Measurements from ENCODE around the gene MAGED4.
"Not testable (repeated sequence)": the region's sequence is repeated elsewhere in the genome, so short reads cannot be mapped to it uniquely, and the experiment has no call there.

The MAGED4 gene, protein sequence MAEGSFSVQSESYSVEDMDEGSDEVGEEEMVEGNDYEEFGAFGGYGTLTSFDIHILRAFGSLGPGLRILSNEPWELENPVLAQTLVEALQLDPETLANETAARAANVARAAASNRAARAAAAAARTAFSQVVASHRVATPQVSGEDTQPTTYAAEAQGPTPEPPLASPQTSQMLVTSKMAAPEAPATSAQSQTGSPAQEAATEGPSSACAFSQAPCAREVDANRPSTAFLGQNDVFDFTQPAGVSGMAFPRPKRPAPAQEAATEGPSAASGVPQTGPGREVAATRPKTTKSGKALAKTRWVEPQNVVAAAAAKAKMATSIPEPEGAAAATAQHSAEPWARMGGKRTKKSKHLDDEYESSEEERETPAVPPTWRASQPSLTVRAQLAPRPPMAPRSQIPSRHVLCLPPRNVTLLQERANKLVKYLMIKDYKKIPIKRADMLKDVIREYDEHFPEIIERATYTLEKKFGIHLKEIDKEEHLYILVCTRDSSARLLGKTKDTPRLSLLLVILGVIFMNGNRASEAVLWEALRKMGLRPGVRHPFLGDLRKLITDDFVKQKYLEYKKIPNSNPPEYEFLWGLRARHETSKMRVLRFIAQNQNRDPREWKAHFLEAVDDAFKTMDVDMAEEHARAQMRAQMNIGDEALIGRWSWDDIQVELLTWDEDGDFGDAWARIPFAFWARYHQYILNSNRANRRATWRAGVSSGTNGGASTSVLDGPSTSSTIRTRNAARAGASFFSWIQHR

DNA sequence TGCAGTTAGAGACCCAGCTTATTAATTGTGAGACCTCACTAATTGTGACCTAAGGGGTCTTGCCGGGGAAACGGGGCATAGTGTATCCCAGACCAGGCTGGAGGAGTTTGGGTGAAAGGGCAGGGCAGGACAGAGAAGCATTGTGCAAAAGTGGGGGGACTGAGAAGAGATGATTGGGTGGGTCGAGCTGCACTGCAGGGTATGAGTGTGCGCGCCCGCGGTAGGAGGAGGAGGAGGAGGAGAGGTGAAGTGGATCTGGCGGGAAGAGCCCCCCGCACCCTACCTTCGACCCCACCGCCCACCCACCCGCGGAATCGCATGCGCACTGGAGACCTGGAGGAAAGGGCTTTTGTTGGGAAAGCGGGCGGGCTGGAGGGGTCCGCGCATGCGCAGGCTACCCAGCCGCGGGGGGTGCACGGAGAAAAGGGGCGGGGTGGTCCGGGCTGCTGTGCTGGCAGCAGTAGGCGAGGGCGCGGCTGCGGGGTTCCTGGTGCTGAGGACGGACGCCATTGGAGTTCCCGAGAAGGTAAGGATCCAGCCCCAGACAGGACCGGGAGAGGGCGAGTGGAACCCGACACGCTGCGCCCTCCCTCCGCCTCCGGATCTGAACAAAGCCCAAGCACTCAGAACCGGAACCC, at the start of gene MAGED4:
Gene MAGED4 (plus strand): TSS at position 449 of the 638 bp plus-strand sequence. CDS start 1,035 bp downstream, outside the sequence.
- DNase-seq = not testable (repeated sequence)

DNA sequence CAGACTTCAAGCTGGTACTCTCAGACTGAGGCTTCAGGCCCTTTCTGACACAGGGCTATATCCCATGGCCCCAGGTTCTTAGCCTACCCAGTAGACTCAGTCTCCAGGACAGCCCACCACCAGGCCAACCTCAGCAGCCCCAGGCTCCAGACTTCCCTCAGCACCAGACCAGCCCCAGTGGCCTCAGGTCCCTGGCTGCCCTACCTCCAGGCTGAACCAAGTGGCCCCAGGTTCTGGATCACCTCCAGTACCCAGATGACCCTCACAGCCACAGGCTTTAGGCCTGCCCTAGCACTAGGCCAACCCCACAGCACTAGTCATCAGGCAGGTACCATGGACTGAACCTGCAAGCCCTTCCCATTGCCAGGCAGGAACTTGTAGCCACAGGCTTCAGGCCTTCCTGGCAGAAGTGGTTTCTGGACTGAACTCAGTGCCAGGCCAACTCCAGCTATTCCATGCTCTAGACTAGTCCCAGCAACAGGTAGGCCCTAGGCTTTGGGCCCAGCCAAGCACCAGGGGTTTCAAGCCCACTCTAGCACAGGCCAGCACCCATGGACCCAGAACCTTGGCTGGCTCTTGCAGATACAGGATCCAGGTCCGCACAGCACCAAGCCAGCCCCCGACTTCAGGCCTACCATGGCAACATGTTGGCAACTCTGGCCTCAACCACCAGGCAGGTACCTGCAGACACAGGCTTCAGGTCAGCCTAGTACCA, 45.7 kb upstream of the MAGED4 start:
- DNase-seq = no peak

DNA sequence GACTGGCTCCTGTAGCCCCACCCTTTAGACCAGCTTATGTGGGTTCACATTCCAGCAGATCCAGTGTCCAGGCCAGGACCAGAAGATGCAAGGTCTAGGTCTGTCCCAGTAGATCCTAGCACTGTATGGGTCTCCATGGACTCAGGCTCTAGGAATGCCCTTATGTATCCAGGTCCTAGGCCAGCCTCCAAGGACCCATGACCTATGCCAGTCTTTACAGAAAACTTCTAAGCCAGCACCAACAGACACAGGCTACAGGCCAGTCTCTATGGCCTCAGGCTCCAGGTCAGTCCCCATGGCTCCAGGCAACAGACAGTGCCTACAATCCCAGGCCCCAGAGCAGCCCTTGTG, 45.2 kb upstream of the MAGED4 start:
- no peak for DNase-seq

DNA sequence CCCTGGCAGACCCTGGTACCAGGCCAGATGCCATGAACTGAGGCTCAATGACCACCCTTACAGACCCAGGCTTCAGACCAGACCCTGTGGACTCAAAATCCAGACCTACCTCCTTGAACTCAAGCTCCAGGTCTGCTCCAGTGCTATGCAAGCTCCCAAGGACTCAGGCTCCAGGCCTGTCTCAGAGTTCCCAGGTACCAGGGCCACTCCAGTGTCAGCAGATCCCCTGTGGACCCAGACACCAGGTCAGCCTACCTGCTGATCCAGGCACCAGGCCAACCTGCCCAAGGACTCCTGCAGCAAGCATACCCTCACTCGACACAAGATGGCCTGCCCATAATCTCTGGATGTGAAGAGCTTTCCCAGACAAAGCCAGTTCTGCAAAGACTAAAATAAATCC, 44.7 kb upstream of the MAGED4 start:
- no peak for DNase-seq

DNA sequence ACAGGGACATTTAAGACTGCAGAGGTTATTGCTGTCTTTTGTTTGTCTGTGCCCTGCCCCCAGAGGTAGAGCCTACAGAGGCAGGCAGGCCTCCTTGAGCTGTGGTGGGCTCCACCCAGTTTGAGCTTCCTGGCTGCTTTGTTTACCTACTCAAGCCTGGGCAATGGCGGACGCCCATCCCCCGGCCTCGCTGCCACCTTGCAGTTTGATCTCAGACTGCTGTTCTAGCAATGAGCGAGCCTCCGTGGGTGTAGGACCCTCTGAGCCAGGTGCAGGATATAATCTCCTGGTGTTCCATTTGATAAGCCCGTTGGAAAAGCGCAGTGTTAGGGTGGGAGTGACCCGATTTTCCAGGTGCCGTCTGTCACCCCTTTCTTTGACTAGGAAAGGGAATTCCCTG, 34.0 kb upstream of the MAGED4 start:
- not testable (repeated sequence) for DNase-seq

DNA sequence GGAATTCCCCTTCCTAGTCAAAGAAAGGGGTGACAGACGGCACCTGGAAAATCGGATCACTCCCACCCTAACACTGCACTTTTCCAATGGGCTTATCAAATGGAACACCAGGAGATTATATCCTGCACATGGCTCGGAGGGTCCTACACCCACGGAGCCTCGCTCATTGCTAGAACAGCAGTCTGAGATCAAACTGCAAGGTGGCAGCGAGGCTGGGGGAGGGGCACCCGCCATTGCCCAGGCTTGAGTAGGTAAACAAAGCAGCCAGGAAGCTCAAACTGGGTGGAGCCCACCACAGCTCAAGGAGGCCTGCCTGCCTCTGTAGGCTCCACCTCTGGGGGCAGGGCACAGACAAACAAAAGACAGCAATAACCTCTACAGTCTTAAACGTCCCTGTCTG, 24.5 kb upstream of the MAGED4 start:
- not testable (repeated sequence) for DNase-seq

DNA sequence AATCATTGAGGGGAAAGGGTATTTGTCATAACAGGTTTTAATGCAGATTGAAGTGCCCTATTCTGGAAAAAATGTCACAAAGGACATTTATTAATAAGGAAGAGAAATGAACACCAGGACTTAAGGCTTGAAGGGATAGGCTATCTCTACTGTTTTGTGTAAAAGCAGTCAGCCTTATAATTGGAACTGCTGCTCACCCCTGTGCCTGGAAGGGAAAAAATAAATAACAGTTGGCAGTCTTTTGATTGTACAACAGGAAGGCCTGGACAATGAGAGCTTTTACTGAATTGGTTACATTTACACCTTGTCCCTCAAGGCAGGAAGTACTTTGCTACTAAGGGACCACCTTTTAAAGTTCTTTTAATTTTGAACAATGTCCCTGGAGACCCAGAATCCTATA, 17.8 kb upstream of the MAGED4 start:
- no peak for DNase-seq

DNA sequence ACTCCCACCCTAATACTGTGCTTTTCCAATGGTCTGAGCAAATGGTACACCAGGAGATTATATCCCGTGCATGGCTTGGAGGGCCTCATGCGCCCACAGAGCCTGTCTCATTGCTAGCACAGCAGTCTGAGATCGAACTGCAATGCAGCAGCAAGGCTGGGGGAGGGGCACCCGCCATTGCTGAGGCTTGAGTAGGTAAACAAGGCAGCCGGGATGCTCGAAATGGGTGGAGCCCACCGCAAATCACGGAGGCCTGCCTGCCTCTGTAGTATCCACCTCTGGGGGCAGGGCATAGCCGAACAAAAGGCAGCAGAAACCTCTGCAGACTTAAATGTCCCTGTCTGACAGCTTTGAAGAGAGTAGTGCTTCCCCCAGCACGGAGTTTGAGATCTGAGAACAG, 13.6 kb upstream of the MAGED4 start:
- not testable (repeated sequence) for DNase-seq

DNA sequence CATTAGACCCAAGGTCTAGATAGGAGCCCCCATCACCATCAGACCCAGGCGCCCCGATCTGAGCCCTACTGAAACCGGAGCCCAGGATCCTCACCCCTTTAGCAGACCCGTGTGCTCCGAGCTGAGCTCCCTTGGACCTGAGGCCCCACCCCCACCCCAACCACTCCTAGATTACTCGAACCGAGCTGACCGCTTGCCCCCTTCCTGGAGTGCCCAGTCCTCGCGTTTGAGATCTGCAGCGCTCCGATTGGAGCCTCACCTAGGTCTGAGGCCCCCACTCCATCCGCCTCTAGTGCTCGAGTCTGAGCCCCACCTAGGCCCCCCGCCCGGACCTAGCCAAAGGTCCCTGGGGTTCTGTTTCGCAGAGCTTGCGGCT, 378 bp downstream of the MAGED4 start:
- DNase-seq = not testable (repeated sequence)

DNA sequence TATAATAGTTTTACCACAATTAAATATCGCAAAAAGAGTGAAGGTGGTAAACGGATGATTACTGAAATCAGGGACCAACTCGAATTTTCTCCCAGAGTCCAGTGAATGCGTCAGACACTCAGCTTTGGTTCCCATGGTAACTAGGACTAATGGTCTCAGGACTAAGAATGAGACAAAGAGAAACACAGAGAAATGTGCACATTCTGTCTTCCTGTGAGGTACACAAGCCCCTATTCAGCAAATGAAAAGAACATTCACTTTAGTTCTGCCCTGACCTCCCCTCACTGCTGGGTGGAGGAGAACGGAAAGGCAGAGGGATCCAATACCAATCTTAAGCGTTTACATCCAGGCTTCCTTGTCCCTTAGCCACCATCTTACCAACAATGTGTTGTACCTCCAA, 26.7 kb downstream of the MAGED4 start:
- DNase-seq = not testable (repeated sequence)

DNA sequence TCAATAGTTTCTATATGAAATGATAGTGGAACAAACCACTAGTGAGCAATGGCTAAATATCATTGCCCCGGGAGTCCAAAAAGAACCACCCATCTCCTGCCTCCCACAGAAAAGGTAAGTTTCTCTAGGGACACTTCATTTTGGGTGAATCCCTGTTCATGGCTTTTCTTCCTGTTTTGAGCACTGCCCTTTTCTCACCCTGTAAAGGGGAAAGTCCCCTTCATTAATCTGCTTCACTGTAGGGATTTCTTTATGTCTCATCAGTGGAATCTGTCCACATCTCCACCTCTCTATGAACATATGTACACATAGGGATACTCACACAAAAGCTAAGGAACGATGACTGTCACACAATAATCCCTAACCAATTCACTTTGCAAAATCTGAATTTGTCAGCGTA, 28.6 kb downstream of the MAGED4 start:
- DNase-seq = no peak

DNA sequence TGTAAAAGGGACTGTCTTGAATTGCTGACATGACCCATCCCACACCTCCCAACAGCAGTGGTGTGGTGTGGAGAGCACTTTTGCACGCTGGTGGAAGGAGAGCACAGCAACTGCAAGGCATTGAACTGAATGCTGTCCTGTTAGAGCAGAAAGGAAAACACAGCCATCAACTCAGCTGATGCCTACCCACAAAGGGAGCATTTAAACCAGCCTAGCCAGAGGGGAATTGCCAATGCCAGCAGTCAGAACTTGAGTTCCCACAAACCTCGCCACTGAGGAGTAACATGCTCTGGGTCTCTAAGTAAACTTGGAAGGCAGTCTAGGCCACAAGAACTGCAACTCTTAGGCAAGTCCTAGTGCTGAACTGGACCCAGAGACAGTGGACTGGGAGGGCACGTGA, 31.9 kb downstream of the MAGED4 start:
- no peak for DNase-seq

DNA sequence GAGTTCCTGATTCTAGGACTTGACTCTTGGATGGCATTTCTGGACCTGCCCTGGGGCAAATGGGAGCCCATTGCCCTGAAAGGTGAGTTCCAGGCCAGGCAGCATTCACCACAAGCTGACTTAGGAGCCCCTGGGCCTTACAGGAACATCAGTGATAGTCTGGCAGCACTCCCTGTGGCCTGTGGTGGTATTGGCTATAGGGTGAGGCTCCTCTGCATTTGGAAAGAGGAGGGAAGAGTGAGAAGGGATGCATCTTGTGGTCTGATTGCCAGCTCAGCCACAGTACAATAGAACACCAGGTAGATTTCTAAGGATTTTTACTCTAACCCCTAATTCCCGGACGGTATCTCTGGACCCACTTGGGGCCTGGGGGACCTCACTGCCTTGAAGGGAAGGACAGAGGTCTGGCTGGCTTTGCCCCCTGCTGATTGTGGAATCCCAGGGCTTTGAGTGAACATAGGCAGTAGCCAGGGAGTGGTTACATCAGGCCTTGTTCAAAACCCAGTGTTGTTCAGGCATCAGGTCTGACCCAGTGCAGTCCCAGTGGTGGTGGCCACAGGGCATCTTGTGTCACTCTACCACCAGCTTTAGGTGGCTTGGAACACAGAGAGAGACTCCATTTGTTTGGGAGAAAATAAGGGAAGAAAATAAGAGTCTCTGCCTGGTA, 32.9 kb downstream of the MAGED4 start:
- DNase-seq = no peak

DNA sequence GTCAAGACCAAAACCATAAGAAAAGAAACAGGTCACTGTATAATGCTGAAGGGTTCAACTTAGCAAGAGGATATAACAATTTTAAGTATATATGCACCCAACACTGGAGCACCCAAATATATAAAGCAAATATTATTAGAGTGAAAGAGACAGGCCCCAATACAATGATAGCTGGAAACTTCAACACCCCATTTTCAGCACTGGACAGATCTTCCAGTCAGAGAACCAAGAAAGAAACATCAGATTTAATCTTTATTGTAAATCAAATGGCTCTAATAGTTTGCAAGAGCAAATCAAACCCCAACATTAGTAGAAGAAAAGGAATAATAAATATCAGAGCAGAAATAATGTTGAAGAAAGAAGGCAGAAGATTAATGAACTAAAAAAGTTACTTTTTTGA, 36.2 kb downstream of the MAGED4 start:
- no peak for DNase-seq
